ENCODE data around the gene COL19A1.

The COL19A1 gene

DNA sequence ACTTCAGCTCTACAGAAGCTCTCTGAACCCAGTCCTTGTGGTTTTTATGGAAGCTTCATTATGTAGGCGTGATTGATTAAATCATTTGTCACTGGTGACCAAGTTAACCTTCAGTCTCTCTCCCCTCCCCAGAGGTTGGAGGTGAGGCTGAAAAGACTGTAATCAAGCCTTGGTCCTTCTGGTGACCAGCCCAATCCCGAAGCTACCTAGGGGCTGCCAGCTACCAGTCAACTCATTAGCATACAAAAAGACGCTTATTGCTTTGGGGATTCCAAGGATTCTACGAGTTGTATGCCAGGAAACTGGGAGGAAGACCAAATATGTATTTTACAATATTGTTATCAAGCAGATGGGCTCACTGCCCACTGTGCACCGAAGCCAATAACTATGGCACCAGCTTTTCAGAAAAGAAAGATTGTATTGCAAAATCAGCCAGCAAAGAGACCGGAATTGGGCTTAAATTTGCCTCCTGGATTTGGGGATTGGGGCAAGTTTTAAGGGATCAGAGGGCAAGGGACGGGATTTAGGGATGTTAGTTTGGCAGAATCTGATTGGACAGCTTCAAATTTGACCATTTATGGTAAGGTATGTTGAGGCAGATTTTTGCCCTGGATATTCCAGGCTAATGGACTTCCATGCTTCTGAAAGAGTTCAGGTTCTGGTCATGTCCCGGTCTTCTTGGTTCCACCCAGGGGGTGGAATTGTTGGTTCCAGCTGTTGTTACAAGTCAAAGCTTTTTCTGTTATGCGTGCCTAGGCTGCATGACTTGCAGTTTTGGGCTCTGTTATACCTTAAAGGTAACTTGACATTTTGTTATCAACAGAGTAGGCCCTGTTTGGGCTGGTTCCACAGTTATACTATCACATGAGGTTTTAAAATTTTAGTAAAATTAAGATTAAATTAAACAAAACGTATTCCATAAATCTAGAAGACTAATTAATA lies 269.1 kb downstream of the COL19A1 start:
- TF ChIP-seq TEAD4 (IDR thresholded peaks at IDR 0.05) (no peak), CREB1 (IDR thresholded peaks at IDR 0.05; ENCODE audit: low read depth) (no peak), CEBPB (IDR thresholded peaks at IDR 0.05) (no peak), FOXM1 (IDR thresholded peaks at IDR 0.05; ENCODE audit: borderline replicate concordance, low read depth) (no peak), USF1 (IDR thresholded peaks at IDR 0.05) (no peak), TCF12 (IDR thresholded peaks at IDR 0.05; ENCODE audit: low read depth) (no peak), TAF1 (IDR thresholded peaks at IDR 0.05; ENCODE audit: low read depth) (no peak), RAD21 (IDR thresholded peaks at IDR 0.05; ENCODE audit: low read depth) (no peak), EP300 (IDR thresholded peaks at IDR 0.05; ENCODE audit: borderline replicate concordance) (no peak), ZBTB7A (IDR thresholded peaks at IDR 0.05; ENCODE audit: low read depth) (no peak), YY1 (IDR thresholded peaks at IDR 0.05; ENCODE audit: low read depth) (no peak)
- TF ChIP-seq, protein P1, sequence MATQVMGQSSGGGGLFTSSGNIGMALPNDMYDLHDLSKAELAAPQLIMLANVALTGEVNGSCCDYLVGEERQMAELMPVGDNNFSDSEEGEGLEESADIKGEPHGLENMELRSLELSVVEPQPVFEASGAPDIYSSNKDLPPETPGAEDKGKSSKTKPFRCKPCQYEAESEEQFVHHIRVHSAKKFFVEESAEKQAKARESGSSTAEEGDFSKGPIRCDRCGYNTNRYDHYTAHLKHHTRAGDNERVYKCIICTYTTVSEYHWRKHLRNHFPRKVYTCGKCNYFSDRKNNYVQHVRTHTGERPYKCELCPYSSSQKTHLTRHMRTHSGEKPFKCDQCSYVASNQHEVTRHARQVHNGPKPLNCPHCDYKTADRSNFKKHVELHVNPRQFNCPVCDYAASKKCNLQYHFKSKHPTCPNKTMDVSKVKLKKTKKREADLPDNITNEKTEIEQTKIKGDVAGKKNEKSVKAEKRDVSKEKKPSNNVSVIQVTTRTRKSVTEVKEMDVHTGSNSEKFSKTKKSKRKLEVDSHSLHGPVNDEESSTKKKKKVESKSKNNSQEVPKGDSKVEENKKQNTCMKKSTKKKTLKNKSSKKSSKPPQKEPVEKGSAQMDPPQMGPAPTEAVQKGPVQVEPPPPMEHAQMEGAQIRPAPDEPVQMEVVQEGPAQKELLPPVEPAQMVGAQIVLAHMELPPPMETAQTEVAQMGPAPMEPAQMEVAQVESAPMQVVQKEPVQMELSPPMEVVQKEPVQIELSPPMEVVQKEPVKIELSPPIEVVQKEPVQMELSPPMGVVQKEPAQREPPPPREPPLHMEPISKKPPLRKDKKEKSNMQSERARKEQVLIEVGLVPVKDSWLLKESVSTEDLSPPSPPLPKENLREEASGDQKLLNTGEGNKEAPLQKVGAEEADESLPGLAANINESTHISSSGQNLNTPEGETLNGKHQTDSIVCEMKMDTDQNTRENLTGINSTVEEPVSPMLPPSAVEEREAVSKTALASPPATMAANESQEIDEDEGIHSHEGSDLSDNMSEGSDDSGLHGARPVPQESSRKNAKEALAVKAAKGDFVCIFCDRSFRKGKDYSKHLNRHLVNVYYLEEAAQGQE (IDR thresholded peaks at IDR 0.05; ENCODE audit: low read depth): no peak

DNA sequence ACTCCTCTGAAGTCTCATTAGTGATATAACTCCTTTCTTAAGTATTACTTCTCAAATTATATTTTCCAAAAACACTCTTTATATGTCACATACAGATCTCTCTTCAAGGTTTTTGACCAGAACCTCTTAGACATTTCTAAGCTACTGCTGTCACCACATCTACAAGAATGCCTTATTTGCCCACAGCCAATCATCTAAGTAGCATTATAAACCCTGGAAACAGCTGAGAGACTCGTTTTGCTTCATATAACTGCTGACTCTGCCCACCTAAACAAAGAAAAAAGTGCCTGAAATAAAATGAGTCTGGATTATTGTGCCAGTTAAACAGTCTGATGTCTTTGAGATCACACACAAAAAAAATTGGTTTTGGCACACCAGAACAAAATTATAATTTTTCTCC lies 270.6 kb downstream of the COL19A1 start:
- no peak for TF ChIP-seq CREB1 (IDR thresholded peaks at IDR 0.05; ENCODE audit: low read depth)
- no peak for TF ChIP-seq RAD21 (IDR thresholded peaks at IDR 0.05; ENCODE audit: low read depth)
- no peak for TF ChIP-seq MAX (IDR thresholded peaks at IDR 0.05)
- no peak for TF ChIP-seq ZBTB7A (IDR thresholded peaks at IDR 0.05; ENCODE audit: low read depth)
- no peak for TF ChIP-seq EGR1 (IDR thresholded peaks at IDR 0.05)
- TF ChIP-seq TEAD4 (IDR thresholded peaks at IDR 0.05): no peak
- TF ChIP-seq YY1 (IDR thresholded peaks at IDR 0.05; ENCODE audit: low read depth): no peak
- TF ChIP-seq NFIC (IDR thresholded peaks at IDR 0.05): no peak
- TF ChIP-seq TCF12 (IDR thresholded peaks at IDR 0.05; ENCODE audit: low read depth): no peak
- TF ChIP-seq EP300 (IDR thresholded peaks at IDR 0.05; ENCODE audit: borderline replicate concordance): no peak
- no peak for TF ChIP-seq FOXM1 (IDR thresholded peaks at IDR 0.05; ENCODE audit: borderline replicate concordance, low read depth)
- no peak for TF ChIP-seq CEBPB (IDR thresholded peaks at IDR 0.05)
- TF ChIP-seq TAF1 (IDR thresholded peaks at IDR 0.05; ENCODE audit: low read depth): no peak
- TF ChIP-seq, protein P1 (IDR thresholded peaks at IDR 0.05; ENCODE audit: low read depth): no peak
- TF ChIP-seq USF1 (IDR thresholded peaks at IDR 0.05): no peak

DNA sequence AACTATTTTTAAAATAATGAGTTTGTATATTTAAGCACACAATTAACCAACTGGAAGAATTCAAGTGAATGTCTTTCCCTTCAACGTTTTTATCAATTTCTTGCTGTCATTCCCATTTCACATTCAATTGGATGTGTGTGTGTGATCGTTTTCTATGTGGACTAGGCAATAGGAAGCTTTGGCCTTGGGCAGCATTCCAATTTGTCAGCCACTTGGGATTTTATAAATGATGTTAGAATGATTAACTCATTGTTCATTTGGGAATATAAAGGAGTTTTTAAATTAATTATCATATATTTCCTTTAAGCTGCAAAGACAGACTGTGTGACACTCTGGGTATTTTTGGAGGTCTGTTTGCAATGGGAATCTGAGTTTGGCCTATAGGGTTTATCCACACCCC lies 274.1 kb downstream of the COL19A1 start:
- TF ChIP-seq NFIC (IDR thresholded peaks at IDR 0.05): no peak
- no peak for TF ChIP-seq YY1 (IDR thresholded peaks at IDR 0.05; ENCODE audit: low read depth)
- TF ChIP-seq CREB1 (IDR thresholded peaks at IDR 0.05; ENCODE audit: low read depth): no peak
- TF ChIP-seq TCF12 (IDR thresholded peaks at IDR 0.05; ENCODE audit: low read depth): no peak
- TF ChIP-seq RAD21 (IDR thresholded peaks at IDR 0.05; ENCODE audit: low read depth): no peak
- TF ChIP-seq EP300 (IDR thresholded peaks at IDR 0.05; ENCODE audit: borderline replicate concordance): no peak

DNA sequence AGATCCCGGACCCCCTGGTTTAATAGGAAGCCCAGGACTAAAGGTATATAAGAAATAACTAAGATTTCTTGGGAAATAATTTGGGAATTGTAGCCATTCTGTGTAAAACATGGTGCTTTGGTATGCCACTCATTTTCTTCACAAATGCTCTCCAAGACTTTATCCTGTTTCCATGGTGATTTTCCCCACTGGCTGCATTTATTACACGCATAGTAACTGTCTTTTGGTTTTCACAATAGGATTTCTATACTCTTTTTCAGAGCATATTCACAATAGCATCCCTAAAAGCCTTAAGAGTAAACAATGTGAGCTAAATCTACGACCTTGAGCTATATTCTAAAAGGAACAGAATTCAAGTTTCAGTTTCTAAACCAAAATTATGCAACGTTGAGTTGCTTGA lies 275.7 kb downstream of the COL19A1 start:
- no peak for TF ChIP-seq TCF12 (IDR thresholded peaks at IDR 0.05; ENCODE audit: low read depth)
- no peak for TF ChIP-seq CEBPB (IDR thresholded peaks at IDR 0.05)
- TF ChIP-seq EGR1 (IDR thresholded peaks at IDR 0.05): no peak
- no peak for TF ChIP-seq EP300 (IDR thresholded peaks at IDR 0.05; ENCODE audit: borderline replicate concordance)
- TF ChIP-seq TEAD4 (IDR thresholded peaks at IDR 0.05): no peak
- TF ChIP-seq RAD21 (IDR thresholded peaks at IDR 0.05; ENCODE audit: low read depth): no peak
- no peak for TF ChIP-seq MAX (IDR thresholded peaks at IDR 0.05)
- TF ChIP-seq FOXM1 (IDR thresholded peaks at IDR 0.05; ENCODE audit: borderline replicate concordance, low read depth): no peak
- TF ChIP-seq USF1 (IDR thresholded peaks at IDR 0.05): no peak
- TF ChIP-seq YY1 (IDR thresholded peaks at IDR 0.05; ENCODE audit: low read depth): no peak
- TF ChIP-seq TAF1 (IDR thresholded peaks at IDR 0.05; ENCODE audit: low read depth): no peak
- TF ChIP-seq ZBTB7A (IDR thresholded peaks at IDR 0.05; ENCODE audit: low read depth): no peak

GRCh38 chr6:70145178-70145577 lies 278.8 kb downstream of the COL19A1 start:
- TF ChIP-seq EGR1 (IDR thresholded peaks at IDR 0.05): no peak
- no peak for TF ChIP-seq TEAD4 (IDR thresholded peaks at IDR 0.05)
- no peak for TF ChIP-seq FOXM1 (IDR thresholded peaks at IDR 0.05; ENCODE audit: borderline replicate concordance, low read depth)

Measured in Ishikawa (cell line).